DMS53 (cell line): ENCODE results near the gene STAT4.

Source experiments
- DNase-seq: peaks from one replicate; lab custom pipeline; 2025; lab: John Stamatoyannopoulos, UW

STAT4 gene

DNA sequence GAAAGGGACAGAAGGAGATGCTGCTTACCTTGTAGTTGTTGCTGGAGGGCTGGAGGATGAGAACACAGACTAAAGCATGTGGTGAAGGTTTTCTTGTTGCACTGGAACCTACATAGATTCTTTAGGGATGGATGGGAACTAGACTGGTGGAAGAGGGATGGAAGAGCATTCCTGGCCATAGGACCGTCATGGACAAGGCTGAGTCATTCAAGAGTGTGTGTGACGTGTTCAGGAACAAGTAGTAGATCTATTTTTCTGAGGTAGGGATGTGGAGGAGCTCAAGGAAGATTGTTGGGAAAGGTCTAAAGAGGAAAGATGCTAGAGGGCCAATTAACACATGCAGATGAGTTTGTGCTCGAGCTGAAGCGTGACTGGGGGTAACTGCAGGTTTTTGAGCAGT lies 6.6 kb downstream of the STAT4 start:
- no peak for DNase-seq

DNA sequence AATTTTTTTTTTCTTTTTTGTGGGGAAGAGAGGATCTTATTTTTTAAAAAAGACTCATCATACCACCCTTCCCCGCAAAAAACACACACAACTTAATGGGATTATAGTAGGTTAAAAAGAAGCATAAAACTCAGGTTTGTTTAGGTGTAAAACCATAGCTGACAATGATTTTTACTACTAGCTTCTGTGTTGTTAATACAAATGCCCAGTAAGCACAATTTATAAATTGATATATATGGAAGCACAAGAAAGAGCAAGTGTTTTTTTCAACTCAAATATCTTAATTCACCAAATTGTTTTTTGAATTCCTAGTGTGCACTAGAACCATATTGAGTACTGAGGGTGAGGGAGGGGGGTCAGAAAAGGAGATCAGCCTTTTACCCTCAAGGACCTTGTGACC lies 7.0 kb downstream of the STAT4 start:
- no peak for DNase-seq

DNA sequence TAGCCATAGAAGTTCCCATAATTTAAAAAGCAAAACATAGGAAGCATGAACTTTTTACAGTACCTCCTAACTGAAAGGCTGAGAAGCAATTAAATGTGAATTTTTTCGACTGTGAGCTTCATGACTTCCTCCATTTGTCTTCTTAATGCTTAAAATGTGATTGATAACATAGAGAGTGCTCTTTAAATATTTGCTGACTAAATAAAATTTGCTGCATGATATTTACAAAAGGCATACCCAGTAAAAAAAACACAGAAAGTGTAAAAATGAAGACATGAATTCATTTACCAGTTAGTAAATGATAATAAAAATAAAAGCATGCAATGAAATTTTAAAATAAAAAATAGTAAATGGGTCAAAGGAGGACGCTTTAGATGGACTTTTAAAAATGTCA lies 21.9 kb downstream of the STAT4 start:
- DNase-seq: peak; percentile 29

DNA sequence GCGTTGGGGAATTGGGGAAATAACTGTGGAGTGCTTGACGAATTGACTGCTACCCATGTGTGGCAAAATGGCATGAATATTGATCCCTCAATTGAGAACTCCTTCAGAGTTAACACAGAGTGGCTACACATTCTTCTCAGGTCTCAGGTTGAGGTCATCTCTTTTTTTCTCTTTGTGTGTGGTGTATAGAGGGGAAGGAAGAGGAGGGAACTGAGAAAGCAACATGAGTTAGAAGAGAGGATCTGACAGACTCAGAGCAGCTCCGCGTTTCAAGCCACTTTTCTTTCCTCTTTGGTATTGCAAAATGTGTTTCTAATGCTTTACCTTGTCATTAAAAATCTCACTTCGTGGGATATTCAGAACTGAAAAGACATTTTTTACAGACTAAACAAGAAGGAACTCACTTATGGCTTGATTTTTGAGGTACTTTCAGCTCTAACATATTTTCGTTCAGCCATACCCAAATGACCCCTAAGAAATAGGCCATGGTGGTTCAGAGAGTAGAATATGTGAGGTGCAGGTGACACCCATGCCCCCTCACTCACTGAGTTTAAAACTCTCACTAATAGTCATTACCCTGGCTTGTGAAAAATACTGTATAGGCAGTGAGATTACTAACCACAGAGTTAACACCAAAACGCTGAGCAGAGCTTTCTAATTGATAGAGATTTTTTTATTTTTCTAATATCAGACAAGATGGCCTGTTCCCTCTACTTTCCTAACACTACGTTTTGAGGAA lies 22.5 kb downstream of the STAT4 start:
- DNase-seq: no peak

DNA sequence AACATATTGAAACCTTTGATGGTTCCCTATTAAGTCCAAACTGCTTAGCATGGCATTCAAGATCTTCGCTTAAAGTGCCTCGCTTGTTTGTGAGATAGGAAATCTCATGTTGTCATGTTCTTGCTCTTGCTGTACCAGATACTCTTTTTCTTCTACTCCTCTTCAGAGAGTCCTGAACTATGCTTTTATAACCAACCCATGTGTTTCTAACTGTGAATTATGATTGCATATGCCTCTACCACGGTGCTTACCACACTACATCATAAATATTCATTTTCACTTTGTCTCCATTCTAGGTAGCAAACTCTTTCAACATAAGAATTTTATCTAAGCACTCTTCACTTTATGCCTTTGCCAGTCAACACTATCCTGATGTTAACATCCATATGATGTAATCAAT lies 23.6 kb downstream of the STAT4 start:
- no peak for DNase-seq

DNA sequence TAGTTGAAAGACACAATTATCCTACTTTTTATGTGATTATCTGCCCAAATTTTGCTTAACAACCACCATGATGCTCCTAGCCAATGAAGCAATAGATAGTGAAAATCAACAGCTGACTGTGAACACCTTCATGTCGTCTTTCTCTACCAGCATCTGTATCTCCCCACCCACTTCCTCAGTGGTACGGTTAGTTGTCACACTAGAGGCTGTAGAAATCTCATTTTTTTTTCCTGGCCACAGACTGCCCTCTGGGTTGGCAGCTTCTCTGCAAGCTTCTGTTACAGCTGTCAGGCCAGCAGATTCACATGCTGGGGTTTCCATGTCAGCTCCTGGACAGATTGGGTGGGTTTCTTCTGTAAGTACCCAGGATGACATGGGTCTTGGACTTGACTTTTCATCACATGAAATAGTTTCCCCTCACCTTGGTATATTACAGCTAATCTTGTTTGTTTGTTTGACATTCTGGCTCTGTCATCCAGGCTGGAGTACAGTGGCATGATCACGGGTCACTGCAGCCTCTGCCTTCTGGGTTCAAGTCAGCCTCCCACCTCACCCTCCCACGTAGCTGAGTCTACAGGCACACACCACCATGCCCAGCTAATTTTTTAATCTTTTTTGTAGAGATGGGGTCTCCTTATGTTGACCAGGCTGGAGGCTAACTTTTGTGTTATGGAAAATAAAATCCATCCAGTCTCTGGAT lies 24.3 kb downstream of the STAT4 start:
- DNase-seq: no peak

DNA sequence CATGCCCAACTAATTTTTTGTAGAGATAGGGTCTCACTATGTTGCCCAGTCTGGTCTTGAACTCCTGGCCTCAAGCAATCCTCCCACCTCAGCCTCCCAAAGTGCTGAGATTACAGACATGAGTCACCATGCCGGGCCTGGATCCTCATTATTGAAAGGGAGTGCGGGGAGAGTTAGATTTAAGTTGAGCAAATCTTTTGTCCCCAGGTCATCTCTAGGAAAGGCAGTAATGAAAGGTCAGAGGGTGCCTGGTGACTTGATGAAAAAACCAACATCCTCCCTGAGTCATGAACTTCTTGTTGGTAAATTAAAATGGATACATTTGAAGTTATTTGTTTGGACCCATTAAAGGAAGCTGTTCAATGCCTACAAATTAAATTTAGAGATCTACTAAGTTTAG lies 25.1 kb downstream of the STAT4 start:
- no peak for DNase-seq

DNA sequence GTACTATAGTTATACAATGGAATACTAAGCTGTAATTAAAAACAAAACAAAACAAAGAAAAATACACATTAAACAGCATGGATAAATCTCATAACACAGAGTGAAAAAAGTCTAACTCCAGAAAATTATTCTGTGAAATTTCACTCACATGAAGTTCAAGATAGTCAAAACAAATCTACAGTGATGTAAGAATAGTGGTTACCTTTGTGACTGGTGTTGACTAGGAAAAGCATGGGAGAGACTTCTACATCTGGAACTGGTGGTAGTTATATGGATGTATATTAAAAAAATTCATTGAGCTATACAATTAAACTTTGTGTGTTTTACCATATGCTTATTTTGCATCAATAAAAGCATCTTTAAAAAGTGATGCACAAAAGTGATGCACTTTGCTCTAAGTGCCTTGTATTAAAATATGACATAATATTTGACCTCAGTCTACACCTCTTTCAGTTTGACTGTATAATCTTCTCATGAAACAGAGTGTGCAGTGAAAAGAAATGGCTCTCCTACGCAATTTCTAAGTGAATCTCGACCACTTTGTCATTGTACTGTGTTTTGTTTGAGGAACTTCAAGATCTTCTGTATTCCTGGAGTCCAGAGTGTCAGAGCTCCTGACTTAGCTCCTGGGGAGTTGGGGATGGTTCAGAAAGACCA lies 28.0 kb downstream of the STAT4 start:
- DNase-seq: no peak

DNA sequence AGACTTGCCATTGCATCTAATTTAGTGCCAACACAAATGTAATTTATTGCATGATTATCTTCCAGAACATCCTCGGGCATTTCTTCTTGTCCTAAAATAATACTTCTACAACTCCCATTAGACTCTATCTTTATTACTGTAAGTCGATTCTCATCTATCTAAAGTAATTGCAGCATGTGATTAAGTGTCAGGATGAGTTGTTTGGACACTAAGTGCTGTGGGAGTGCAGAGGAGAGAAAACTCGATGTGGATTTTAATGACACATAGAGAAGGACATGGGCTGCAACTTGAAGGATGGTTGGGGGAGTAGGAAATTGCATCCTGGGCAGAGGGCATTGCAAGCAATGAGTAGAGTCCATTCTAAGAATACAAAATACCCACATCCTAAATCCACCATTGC lies 33.5 kb downstream of the STAT4 start:
- DNase-seq: no peak

DNA sequence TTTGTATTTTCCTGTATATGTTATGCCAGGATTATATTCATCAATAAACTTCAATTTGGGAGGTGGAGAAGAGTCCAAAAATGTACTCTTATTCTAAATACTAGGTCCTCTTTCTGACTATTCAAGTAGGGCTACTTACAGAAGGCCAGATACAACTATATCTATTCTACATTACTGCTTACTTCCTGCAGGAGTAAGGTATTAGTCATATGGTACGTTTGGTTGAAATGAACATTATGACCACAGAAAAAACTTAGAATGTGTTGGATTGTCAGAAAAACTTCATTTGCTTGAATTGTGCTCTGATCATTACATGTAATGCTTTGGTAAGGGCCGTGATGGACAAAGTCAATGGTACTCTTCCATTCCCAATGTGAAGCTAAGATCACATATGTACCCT lies 35.0 kb downstream of the STAT4 start:
- no peak for DNase-seq

DNA sequence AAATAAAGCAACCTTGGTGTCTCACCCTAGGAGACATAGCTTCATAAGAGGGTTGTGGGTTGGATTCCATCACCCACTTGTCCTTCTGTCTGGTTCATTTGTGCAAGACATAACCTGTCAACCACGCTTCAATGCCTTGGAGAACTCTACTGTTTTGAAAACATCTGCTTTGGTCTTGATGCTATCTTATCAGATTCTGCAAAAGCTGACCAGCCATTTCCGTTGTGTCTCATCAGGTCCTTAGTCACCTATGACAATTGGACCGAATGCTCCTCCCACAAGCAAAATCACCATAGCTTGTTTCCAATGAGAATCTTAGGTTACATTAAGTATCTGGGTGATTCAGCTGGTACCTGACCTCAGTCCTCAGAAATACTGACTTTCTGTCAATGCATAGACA lies 35.4 kb downstream of the STAT4 start:
- no peak for DNase-seq

DNA sequence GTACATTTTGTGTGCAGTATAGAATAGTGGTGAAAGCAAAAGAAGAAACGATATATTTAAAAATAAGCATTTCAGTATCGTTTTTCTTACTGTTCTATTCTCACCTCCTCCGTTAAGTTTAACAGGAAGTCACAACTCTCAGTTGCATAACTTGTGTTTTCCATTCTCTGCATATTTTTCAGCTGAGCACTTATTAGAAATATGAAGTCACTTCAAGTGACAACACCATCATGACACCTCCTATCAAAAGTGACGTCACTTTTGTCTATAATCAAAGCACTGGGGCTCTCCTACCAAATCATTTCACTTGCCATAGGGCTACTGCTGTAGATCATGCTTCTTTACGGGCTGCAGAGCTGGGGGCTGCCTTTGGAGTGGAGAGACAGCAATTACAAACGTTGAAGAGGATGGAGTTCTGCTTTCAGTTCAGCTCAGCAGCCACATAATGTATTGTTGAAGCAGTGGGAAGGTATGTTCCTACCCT lies 36.3 kb downstream of the STAT4 start:
- DNase-seq: no peak

DNA sequence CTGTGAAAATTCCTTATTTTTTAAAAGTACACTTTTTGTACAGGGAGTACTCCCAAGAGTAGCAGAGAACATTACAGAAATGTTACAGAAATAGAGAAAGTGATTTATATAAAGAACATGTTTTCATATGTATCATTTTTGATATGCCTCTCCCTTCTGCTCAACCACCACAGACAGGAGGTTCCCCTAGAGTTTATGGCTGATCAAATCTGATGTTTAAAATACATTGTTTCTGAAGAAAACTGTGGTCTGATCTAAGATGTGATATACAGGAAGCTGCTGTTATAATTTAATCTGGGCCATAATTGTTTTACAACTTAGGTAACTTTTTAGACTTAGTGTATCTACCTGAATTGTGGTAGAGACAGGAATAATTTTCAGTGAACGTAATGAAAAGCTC lies 37.0 kb downstream of the STAT4 start:
- no peak for DNase-seq

DNA sequence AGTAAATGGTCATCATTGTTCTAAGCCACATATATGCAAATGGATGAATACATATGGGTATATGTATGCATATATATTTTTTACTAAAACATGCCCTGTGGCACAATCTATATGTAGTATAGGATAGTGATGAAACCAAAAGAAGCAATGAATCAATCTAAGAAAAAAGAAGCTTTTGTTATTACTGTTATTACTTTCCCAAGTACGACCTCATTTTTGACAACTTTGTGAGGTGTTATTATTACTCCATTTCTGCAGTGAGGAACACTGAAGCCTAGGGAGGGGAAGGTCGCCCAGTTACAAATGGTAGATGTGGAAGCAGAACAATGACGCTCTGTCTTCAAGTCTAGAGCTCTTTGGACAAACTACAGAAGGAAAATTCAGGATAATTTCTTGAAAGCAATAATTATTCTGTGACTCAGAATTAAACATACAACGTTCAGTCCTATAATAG lies 38.3 kb downstream of the STAT4 start:
- DNase-seq: no peak

DNA sequence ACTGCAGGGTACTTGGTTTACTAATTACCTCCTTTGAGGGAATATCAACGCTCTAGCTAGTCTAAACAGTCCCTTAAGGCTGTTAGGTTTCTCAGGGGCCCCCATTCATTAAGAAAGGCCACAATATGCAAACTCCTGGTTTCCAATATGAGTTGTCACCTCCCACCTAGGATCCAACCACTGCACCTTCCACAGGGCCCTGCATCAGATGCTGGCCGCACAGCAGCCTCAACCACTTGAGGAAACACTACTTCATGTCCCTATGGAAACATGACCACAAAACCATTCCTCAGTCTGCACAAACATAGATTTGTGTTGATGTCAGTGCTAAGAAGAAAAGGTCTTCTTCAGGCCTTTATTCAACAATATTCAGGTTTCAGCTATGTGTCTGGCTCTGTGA lies 40.9 kb downstream of the STAT4 start:
- DNase-seq: peak; percentile 47

DNA sequence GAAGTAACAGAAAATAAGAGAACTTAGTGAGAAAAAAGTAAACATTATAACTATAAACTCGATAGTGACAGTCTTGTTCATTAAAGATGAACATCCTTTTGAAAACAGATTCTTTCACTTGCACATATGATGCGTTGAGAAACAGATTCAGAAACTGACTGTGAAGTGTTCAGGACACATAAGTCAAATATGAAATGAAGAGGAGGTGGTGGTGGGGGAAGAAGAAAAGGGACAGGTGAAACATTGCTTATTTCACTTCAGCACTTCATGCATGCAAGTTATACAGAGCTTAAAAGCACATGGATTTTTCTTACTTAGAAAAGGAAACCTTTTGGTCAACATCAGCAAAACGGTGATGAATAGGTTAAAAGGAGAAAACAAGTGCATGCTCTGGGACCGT lies 42.5 kb downstream of the STAT4 start:
- DNase-seq: no peak

DNA sequence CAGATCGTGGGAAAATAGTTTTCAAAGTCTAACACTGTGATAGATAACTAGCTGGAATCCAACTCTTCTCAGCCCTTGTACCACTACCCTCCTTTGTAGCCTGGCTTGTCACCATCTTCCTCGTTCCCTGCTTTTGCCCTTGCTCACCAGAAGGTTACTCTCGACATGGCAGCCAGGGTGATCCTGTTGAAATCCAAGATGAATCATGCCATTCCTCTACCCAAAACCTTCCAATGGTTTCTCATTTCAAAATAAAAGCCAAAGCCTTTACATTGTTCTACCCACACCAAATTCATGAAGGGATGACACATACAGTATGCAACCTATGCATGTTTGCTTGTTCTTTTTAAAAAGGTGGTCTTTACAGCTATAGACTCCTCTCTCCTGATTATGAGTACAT lies 45.7 kb downstream of the STAT4 start:
- no peak for DNase-seq

DNA sequence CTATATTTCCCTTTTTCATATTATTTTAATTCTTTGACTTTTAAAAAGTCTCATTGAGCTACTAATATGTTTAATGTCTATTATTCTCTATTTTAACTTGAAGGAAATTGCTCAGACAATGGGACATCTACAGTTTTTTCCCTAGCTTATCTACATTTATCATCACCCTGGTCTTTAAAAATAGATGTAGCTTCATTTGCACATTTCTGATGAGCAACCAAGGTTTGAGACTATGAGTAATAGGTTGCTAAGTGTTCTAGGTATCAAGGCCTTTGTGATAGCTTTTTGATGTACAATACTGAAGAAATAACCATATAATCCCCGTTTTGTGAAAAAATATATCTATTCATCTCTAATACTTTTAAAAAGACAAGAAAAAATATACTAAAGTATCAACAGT lies 47.0 kb downstream of the STAT4 start:
- DNase-seq: no peak

DNA sequence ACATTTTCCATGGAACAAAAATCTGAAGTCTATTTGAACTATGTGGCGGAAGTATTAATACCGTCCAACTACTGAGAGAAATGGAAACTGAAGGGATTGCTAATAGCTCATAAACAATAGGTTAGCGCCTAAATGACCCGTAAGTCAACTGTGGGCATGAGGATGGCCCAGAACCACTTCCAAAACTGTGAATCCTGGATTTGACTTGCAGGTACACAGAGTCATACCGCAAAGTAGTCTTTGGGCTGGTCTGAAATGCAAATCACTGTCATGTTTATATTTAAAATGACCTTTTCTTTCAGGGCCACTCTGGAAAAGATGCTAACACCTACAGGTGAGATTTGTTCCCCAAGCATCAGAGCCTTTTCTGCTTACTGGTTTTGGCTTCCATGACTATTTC lies 50.6 kb downstream of the STAT4 start:
- no peak for DNase-seq

DNA sequence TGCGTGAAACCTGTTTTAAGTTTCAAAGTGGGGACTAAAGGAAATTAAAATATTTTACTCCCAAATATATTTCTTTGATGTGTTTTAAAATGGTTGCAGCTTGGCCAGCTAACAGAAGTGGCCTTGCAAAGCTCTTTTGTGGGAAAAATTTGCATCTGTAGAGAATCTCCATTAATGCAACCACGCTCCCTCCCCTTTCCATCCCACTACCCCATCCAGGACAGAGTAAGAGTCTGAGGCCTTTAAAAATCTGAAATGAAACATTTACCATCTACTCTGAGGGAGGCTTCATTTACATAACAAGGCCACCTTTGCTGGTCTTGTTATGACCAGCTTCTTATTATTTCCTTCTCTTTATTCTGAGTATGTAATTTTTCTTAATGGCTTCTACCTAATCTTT lies 63.5 kb downstream of the STAT4 start:
- DNase-seq: no peak

DNA sequence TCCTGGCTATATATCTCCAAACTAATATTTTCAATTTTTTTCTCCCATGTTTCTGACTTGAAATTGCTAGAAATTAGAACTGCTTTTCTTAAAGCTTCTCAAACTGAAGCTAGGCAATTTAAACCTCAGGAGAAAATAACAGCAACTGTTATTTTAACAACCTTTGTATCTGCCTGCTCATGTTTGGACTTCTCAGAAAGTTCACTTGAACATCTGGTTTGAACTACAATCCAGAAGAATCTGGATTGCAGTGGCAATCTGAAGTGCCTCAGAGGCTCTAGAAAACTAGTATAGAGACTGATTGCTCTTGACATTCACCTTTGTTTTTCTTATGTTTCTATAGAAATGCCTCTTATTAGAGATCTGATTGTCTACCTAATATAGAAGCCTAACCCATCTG lies 64.1 kb downstream of the STAT4 start:
- peak; percentile 6 for DNase-seq

DNA sequence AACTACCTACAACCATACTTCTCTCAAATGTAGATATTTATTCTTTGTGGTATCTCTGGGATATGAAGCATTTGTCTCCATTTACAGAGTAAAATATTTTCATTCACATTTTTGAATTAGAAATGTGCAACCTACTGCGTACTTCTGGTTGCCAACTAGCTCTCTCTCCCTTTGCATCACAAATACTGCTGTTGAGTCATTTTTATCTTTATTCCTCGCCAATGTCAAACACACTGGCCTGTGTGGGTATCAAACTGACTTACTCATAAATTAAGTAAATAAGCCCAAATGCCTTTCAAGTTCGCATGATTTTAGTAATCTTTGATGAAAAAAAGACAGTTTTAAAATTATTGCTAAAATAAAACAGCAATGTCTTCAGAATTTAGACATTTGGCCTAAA lies 67.3 kb downstream of the STAT4 start:
- DNase-seq: no peak

DNA sequence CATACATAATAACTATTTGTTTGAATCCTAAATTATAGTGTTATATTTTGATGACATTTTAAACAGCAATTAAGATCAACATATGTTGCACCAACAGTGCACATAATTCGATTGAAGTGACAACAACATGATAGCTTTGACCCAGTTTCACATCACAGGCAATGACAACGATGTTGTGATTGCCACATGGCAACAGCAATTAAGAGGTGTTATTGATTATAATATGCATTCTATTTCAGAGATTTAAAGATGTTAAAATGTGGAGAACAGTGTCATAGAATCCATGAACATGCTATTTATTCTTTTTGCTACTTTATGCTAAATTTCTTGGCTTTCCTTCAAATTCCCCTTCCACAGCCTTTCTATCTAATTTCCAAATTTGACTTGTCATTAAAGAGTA lies 68.5 kb downstream of the STAT4 start:
- DNase-seq: no peak
